Activated CD8-positive, alpha-beta T cell treated with anti-CD3 and anti-CD28 coated beads, Interleukin-2, amount 10 ng/mL, durations not matched to agents 7 days and 5 days (primary cell): ENCODE measurements around the gene TTC34. TPM values are rescaled to one million over a fixed set of nuclear protein-coding genes. Genes with fewer than 3 reads are reported as not detected.

Source experiments
- ATAC-seq: fragments of 150-1000 bp; cut with Tn5 transposase; one replicate; pipeline ENCODE4 v1.10.0; 2021; ENCODE audit warnings: moderate library complexity
- CTCF ChIA-PET: fragments of 350-600 bp; sonication (Branson Sonifier 250); formaldehyde crosslinking; loops from one replicate; lab custom pipeline; 2021; ENCODE audit warnings: antibody characterized with exemption; lab: Charles Lee
- POLR2A ChIA-PET: fragments of 350-600 bp; sonication (Branson Sonifier 250); formaldehyde crosslinking; loops from one replicate; lab custom pipeline; 2021; ENCODE audit warnings: antibody characterized with exemption; lab: Charles Lee
- DNase-seq: peaks from one replicate; pipeline ENCODE4 v3.0.0-alpha.2; 2020
- H3K27ac Mint-ChIP-seq: one replicate; pipeline ENCODE4 v1.8.0; 2021; ENCODE audit warnings: mild to moderate bottlenecking, mixed read lengths
- H3K27me3 Mint-ChIP-seq: one replicate; pipeline ENCODE4 v1.8.0; 2021; ENCODE audit warnings: low read depth, mixed read lengths
- H3K36me3 Mint-ChIP-seq: one replicate; pipeline ENCODE4 v1.8.0; 2021; ENCODE audit warnings: low read depth, mixed read lengths
- H3K4me1 Mint-ChIP-seq: one replicate; pipeline ENCODE4 v1.8.0; 2021; ENCODE audit warnings: low read depth, mixed read lengths
- H3K4me3 Mint-ChIP-seq: one replicate; pipeline ENCODE4 v1.8.0; 2021; ENCODE audit warnings: mild to moderate bottlenecking, mixed read lengths
- H3K9me3 Mint-ChIP-seq: one replicate; pipeline ENCODE4 v1.8.0; 2022; ENCODE audit warnings: mixed read lengths; ENCODE audit not compliant: insufficient read depth
- total RNA-seq, 2 experiments: library from RNA; stranded (reverse); gene quantifications; one replicate each; pipeline ENCODE4 v1.2.3, GENCODE V29; 2021

TTC34 gene
- total RNA-seq, 2 experiments from 2014 or later: 0.82 to 0.86 TPM

DNA sequence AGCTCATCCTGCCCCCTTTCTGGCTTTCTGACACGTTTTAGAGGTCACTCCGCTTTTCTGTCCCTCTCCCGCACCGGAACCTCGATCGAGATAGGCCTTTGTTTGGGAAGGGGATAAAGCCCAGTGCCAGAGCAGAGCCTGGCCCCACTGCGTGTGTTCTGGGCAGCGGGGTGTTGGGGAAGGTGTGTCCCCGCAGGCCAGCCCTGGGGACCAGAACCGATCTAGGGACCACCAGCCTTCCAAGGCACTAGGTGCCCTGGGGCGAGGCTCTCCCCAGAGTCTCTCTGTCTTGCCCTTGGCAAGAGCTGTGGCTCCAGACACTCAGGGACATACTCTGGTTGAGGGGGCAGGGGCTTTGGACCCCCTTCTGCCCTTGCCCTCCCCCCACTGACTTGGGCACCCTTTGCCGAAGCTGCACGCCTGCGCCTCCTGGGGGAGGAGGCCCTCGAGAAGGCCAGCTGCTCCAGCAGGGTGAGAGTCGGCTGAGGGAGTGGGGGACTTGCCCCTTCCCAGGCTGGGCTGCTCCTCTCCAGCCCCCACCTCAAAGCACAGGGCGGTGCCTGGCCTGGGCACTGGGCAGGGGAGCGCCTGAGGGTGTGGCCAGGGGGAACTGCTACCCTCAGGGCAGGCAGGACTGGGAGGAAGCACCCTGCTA is 198.5 kb downstream of the TTC34 start:
- Mint-ChIP-seq H3K36me3 (no peaks in the 10 kb centered on the region), H3K4me1 (no peaks in the 10 kb centered on the region), H3K4me3 (no peak overlapping the region), H3K27ac (no peak overlapping the region), H3K9me3 (no peaks in the 10 kb centered on the region), H3K27me3 (peaks cover 6% of the 10 kb centered on the region)
- POLR2A ChIA-PET: no interaction called here
- DNase-seq (no peak), ATAC-seq (no peak)
- CTCF ChIA-PET: no interaction called here

- Mint-ChIP-seq H3K4me1 (no peaks in the 10 kb centered on the region), H3K27ac (no peak overlapping the region), H3K36me3 (no peaks in the 10 kb centered on the region), H3K9me3 (no peaks in the 10 kb centered on the region), H3K27me3 (peaks cover 6% of the 10 kb centered on the region), H3K4me3 (no peak overlapping the region)
- CTCF ChIA-PET: no interaction called here
- ATAC-seq: no peak
- POLR2A ChIA-PET: no interaction called here
- DNase-seq: no peak
These were observed 199.1 kb downstream of the TTC34 start for GRCh38 chr1:2602311-2602835.

DNA sequence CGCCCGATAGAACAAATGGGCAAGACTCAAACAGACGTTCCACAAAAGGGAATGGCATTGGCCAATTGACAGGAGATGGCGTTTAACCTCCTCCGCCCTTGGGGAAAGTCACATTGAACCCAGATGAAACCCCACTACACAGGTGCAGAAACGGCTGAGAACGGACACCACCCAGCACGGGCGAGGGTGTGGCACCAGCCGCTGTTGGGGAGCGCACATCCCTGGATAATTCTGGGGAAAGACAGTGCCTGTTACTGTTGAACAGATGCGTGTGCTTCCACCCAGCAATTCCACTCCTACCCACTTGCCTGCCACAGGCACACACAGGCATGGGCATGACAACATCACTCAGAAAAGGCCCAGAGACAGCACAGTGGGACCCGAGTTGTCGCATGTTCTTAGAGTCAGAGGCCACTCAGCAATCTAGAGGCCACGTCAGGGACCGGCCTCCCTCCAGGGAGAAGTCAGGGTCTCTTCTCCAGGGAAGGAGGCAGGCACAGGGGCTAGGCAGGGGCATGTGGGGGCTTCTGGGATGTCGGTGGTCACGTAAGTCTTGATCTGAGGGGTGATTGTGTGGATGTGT is 199.7 kb downstream of the TTC34 start:
- DNase-seq (no peak), ATAC-seq (no peak)
- CTCF ChIA-PET: no interaction called here
- no peaks in the 10 kb centered on the region for H3K36me3 Mint-ChIP-seq
- no peaks in the 10 kb centered on the region for H3K4me1 Mint-ChIP-seq
- POLR2A ChIA-PET: no interaction called here
- H3K27me3 Mint-ChIP-seq: peaks cover 6% of the 10 kb centered on the region
- H3K9me3 Mint-ChIP-seq: no peaks in the 10 kb centered on the region
- H3K4me3 Mint-ChIP-seq: no peak overlapping the region
- no peak overlapping the region for H3K27ac Mint-ChIP-seq

- H3K27me3 Mint-ChIP-seq: peaks cover 6% of the 10 kb centered on the region
- H3K27ac Mint-ChIP-seq: no peak overlapping the region
- no peaks in the 10 kb centered on the region for H3K4me1 Mint-ChIP-seq
- POLR2A ChIA-PET: no interaction called here
- CTCF ChIA-PET: no interaction called here
- H3K36me3 Mint-ChIP-seq: no peaks in the 10 kb centered on the region
- ATAC-seq (no peak), DNase-seq (no peak)
- no peak overlapping the region for H3K4me3 Mint-ChIP-seq
- H3K9me3 Mint-ChIP-seq: no peaks in the 10 kb centered on the region
These were observed 203.1 kb downstream of the TTC34 start for GRCh38 chr1:2598329-2598931.

DNA sequence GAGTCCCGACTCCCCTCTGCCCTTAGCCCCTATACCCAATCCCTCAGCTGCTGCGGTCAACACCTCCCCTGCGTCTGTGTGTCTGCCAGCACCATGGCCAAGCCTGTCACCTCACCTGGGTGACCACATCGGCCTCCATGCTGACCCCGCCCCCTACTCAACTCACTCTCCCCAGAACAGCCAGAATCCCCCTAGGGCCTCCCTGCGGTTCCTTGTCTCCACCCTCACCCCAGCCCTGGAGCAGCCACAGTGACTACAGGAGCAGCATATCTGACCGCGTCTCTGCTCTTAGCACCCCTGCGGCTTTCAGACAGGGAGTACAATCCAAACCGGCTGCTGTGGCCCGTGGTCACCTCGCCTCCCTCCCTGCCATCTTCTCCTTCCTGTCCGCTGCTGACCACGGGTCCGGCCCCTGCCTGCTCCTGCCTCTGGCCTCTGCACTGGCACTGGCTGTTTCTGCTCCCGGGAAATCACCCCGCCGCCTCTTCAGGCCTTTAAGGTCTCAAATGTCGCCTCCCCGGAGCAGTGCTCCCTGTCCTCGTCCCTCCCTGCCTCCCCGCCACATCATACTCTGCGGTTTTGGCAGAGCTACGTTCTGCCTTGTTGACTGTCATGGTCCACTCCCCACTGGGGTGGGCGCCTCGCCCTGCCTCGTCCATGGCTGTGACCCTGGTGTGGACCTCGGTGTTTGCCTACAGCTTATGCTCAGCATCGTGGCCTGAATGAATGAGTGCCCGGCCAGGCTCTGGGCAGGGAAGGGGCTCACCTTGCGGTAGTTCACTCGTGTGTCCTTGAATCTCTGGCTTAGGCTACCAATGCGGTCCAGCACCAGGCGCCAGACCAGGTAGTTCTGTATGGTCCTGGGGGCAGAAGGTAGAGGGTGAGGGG is 203.8 kb downstream of the TTC34 start:
- Mint-ChIP-seq H3K4me3 (no peak overlapping the region), H3K9me3 (no peaks in the 10 kb centered on the region), H3K36me3 (no peaks in the 10 kb centered on the region), H3K27me3 (peaks cover 6% of the 10 kb centered on the region), H3K4me1 (peaks cover 2% of the 10 kb centered on the region), H3K27ac (no peak overlapping the region)
- POLR2A ChIA-PET: interaction anchor here (1.3 kb wide), 1 partner anchor 11 kb away, joined by 3 read pairs; the partner anchor contains the start of gene PRXL2B
- ATAC-seq: no peak
- CTCF ChIA-PET: no interaction called here
- no peak for DNase-seq

DNA sequence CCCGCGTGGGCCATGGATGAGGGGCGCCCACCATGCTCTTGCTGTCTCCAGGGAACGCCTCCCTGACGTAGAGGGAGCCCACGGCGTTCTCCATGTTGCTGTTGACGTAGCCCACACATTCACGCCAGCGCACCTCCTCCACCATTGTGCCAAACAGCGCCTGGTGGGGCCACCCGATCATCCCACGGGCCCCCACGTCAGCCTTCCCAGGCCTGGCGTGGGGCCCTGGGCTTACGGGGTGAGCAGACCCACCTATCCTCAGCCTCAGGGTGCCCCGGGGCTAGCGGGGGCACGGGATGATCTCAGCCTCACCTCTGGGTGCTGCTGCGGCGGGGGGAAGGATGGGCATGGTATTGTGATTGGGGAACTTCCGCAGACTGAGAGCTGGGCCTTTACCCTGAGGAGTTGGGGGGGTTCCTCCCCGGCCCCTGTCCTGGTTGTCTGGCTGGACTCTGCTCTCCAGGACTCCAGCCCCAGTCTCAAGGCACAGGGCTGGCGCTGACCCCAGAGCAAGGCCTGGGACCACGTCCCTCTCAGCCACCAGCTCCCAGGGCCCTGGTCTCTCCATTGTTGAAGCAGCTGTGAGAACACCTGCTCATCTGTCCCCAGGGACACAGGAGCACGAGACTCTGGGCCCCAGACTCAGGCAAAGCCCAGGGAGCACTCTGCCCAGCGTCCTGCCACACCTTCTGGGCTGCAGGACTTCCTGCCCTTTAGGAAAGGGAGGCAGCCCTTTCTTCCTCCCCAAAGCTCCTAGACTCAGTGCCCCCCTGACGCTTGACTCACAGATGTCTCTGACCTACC is 204.8 kb downstream of the TTC34 start:
- no peaks in the 10 kb centered on the region for H3K9me3 Mint-ChIP-seq
- ChIA-PET POLR2A (interaction anchor here (1.3 kb wide), 1 partner anchor 10 kb away, joined by 3 read pairs; the partner anchor contains the start of gene PRXL2B), CTCF (no interaction called here)
- peaks cover 4% of the 10 kb centered on the region for H3K4me1 Mint-ChIP-seq
- DNase-seq: no peak
- H3K36me3 Mint-ChIP-seq: no peaks in the 10 kb centered on the region
- no peak for ATAC-seq
- no peak overlapping the region for H3K4me3 Mint-ChIP-seq
- peaks cover 6% of the 10 kb centered on the region for H3K27me3 Mint-ChIP-seq
- H3K27ac Mint-ChIP-seq: no peak overlapping the region

DNA sequence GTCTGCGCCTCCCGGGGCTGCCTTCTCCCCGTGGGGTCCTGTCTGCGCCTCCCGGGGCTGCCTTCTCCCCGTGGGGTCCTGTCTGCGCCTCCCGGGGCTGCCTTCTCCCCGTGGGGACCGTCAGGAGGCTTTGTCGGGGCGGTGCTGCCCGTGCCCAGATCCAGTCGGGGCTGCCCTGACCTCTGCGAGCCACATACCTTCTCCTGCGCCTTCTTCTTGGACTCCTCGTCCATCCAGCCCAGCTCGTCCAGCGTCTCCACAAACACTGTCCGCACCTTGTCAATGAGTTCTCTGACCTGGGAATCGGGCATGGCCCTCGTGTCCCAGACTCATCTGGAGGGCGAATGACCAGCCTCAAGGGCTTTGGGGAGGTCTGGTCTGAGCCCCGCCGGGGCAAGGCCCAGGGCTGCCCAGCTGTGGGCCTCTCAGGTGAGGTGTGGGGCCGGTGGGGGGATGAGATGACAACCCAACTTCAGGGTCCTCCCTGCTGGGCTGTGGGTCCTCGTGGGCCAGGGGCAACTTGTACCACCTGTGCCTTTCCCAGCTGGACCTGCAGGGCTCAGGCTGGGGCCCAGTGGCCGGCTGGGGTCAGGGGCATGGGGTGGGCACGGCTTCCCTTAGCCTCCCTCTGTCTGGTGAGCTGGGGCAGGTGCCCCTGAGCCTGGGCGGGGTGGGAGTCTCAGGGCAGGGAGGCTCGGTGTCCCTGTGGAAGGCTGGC is 205.5 kb downstream of the TTC34 start:
- peaks cover 3% of the 10 kb centered on the region for H3K27me3 Mint-ChIP-seq
- H3K4me3 Mint-ChIP-seq: no peak overlapping the region
- no peaks in the 10 kb centered on the region for H3K36me3 Mint-ChIP-seq
- ATAC-seq (no peak), DNase-seq (no peak)
- H3K9me3 Mint-ChIP-seq: no peaks in the 10 kb centered on the region
- H3K27ac Mint-ChIP-seq: no peak overlapping the region
- CTCF ChIA-PET: no interaction called here
- POLR2A ChIA-PET: interaction anchor here (1.3 kb wide), 1 partner anchor 9 kb away, joined by 3 read pairs; the partner anchor contains the start of gene PRXL2B
- peaks cover 4% of the 10 kb centered on the region for H3K4me1 Mint-ChIP-seq

DNA sequence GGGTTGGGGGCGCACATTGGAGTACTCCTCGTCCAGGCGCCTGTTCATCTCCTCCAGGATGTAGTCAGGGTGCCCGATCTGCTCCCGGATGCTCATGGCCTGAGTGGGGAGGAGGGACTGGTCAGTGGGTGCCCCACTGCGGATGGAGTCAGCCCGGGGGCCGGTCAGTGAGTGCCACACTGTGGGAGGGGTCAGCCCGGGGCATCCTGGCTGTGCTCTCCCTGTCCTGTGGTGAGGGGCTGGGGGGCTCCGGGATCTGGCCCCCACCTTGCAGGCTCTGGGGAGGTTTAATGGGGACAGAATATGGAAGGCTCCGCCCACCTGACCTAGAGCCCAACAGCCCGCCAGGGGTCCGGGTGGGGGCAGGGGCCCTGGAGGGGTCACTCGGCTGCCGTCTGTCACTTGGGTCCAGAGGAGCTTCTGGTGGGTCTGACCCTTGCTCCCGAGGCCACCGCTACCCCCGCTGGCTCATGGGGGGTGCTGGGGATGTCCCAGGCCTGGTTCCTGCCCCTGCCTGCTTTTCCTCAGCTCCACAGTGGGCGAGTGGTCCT is 206.2 kb downstream of the TTC34 start:
- ChIA-PET CTCF (no interaction called here), POLR2A (no interaction called here)
- H3K9me3 Mint-ChIP-seq: no peaks in the 10 kb centered on the region
- no peak overlapping the region for H3K27ac Mint-ChIP-seq
- H3K4me3 Mint-ChIP-seq: no peak overlapping the region
- peaks cover 3% of the 10 kb centered on the region for H3K27me3 Mint-ChIP-seq
- H3K36me3 Mint-ChIP-seq: no peaks in the 10 kb centered on the region
- H3K4me1 Mint-ChIP-seq: peaks cover 4% of the 10 kb centered on the region
- ATAC-seq: no peak
- DNase-seq: no peak

GRCh38 chr1:2594641-2595131 is 206.8 kb downstream of the TTC34 start:
- POLR2A ChIA-PET: no interaction called here
- CTCF ChIA-PET: no interaction called here
- DNase-seq (no peak), ATAC-seq (no peak)
- Mint-ChIP-seq H3K4me3 (no peak overlapping the region), H3K36me3 (no peaks in the 10 kb centered on the region), H3K4me1 (peaks cover 4% of the 10 kb centered on the region), H3K9me3 (no peaks in the 10 kb centered on the region), H3K27me3 (peaks cover 3% of the 10 kb centered on the region), H3K27ac (no peak overlapping the region)

GRCh38 chr1:2594001-2594640 is 207.4 kb downstream of the TTC34 start:
- POLR2A ChIA-PET: no interaction called here

More at GRCh38 chr1:2594001-2594640, 207.4 kb downstream of the TTC34 start:
- DNase-seq: no peak
- Mint-ChIP-seq H3K9me3 (no peaks in the 10 kb centered on the region), H3K4me3 (no peak overlapping the region), H3K36me3 (peaks cover 4% of the 10 kb centered on the region), H3K27ac (no peak overlapping the region), H3K4me1 (peaks cover 4% of the 10 kb centered on the region), H3K27me3 (peaks cover 3% of the 10 kb centered on the region)
- ATAC-seq: no peak
- CTCF ChIA-PET: no interaction called here
